ENCODE data around the gene PRR23E.

PRR23E gene

DNA sequence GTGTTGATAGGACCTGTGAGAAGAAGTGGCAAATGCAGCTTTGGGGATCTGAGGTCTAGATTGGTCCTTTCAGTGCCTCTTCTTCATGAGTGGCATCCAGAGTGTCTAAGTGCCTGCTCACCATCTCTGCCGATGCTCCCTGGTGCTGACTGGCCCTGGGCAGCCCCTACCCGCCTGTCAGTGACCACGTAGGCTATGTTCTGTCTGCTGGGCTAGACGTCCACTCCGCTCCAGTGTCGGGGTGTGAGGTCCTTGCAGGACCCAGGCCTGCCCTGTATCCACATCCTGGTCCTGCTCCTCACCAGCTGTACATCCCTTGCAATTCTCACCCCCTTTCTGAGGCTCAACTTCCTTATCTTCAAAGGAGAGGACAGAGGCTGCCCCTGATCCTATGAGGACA is 48.3 kb upstream of the PRR23E start:
- Histone ChIP-seq H3K27me3 (ENCODE audit: insufficient read depth, poor library complexity, severe bottlenecking) (no peaks in the 10 kb centered on the region), H3K27ac (replicated peaks) (no peak overlapping the region), H3K4me3 (replicated peaks; ENCODE audit: insufficient read depth, low read length) (no peak overlapping the region)
- TF ChIP-seq, protein P1, sequence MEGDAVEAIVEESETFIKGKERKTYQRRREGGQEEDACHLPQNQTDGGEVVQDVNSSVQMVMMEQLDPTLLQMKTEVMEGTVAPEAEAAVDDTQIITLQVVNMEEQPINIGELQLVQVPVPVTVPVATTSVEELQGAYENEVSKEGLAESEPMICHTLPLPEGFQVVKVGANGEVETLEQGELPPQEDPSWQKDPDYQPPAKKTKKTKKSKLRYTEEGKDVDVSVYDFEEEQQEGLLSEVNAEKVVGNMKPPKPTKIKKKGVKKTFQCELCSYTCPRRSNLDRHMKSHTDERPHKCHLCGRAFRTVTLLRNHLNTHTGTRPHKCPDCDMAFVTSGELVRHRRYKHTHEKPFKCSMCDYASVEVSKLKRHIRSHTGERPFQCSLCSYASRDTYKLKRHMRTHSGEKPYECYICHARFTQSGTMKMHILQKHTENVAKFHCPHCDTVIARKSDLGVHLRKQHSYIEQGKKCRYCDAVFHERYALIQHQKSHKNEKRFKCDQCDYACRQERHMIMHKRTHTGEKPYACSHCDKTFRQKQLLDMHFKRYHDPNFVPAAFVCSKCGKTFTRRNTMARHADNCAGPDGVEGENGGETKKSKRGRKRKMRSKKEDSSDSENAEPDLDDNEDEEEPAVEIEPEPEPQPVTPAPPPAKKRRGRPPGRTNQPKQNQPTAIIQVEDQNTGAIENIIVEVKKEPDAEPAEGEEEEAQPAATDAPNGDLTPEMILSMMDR (IDR thresholded peaks at IDR 0.05; ENCODE audit: insufficient read depth, low read length), result no peak
- TF ChIP-seq, protein P2, sequence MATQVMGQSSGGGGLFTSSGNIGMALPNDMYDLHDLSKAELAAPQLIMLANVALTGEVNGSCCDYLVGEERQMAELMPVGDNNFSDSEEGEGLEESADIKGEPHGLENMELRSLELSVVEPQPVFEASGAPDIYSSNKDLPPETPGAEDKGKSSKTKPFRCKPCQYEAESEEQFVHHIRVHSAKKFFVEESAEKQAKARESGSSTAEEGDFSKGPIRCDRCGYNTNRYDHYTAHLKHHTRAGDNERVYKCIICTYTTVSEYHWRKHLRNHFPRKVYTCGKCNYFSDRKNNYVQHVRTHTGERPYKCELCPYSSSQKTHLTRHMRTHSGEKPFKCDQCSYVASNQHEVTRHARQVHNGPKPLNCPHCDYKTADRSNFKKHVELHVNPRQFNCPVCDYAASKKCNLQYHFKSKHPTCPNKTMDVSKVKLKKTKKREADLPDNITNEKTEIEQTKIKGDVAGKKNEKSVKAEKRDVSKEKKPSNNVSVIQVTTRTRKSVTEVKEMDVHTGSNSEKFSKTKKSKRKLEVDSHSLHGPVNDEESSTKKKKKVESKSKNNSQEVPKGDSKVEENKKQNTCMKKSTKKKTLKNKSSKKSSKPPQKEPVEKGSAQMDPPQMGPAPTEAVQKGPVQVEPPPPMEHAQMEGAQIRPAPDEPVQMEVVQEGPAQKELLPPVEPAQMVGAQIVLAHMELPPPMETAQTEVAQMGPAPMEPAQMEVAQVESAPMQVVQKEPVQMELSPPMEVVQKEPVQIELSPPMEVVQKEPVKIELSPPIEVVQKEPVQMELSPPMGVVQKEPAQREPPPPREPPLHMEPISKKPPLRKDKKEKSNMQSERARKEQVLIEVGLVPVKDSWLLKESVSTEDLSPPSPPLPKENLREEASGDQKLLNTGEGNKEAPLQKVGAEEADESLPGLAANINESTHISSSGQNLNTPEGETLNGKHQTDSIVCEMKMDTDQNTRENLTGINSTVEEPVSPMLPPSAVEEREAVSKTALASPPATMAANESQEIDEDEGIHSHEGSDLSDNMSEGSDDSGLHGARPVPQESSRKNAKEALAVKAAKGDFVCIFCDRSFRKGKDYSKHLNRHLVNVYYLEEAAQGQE (IDR thresholded peaks at IDR 0.05; ENCODE audit: insufficient replicate concordance, low read depth), result no peak
- TF ChIP-seq POLR2AphosphoS5 (IDR thresholded peaks at IDR 0.05; ENCODE audit: low read depth), result no peak
- TF ChIP-seq GABPA (IDR thresholded peaks at IDR 0.05; ENCODE audit: low read depth), result no peak
- no peak for TF ChIP-seq SPI1 (IDR thresholded peaks at IDR 0.05; ENCODE audit: borderline replicate concordance, low read depth)
- no peak for DNase-seq (ENCODE audit: low read depth in 1 of 2, low spot score in 1 of 2)

DNA sequence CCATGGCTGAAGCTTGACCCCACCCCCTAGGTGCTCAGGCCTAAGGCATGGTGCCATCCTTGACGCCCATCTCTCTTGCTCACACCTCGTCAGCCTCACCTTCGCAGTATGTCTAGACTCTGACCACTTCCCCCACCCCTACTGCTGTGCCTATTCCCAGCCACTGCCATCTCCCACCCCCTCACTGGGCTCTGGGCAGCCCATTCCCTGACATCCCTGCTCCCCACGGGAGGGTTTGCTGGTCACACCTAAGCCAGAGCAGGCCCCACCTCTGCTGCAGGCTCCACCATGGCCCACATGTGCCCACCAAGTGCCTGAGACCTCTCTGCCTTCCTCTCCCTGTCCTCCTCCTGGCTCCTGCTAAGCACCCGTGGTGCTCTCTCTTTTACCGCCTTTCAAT is 47.7 kb upstream of the PRR23E start:
- no peak for DNase-seq (ENCODE audit: low read depth in 1 of 2, low spot score in 1 of 2)
- Histone ChIP-seq H3K27me3 (ENCODE audit: insufficient read depth, poor library complexity, severe bottlenecking) (no peaks in the 10 kb centered on the region), H3K27ac (replicated peaks) (no peak overlapping the region), H3K4me3 (replicated peaks; ENCODE audit: insufficient read depth, low read length) (no peak overlapping the region)
- TF ChIP-seq GABPA (IDR thresholded peaks at IDR 0.05; ENCODE audit: low read depth) (no peak), POLR2AphosphoS5 (IDR thresholded peaks at IDR 0.05; ENCODE audit: low read depth) (no peak), SPI1 (IDR thresholded peaks at IDR 0.05; ENCODE audit: borderline replicate concordance, low read depth) (no peak)
- TF ChIP-seq, protein P2 (IDR thresholded peaks at IDR 0.05; ENCODE audit: insufficient replicate concordance, low read depth), result no peak
- TF ChIP-seq, protein P1 (IDR thresholded peaks at IDR 0.05; ENCODE audit: insufficient read depth, low read length), result no peak

DNA sequence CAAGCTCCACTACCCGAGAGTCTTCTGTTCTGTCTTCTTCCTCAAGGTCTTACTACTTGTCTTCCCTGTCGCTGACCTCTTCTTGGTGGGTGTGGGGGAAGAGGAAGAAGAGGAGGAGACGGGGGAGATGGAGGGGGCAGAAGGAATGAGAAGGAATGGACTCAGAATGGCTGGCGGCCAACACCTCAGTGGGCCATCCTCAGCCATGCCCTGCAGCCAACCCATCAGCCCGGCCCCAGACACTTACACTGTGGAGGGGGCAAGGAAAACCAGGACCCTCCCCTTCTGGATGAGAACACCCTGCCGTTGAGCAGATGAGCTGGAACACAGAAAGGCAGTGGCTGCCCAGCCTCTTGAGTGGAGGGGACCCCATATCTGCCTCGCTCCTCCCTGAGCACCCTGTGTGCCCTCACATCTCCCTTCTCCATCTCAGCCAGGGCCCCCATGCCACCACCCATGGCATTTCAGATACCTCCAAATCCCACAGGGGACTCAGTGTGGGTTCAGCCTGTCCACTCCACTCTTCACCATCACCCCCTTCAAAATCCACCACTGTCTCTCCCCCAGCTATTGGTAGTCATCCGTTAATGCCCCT is 45.5 kb upstream of the PRR23E start:
- Histone ChIP-seq H3K27ac (replicated peaks) (no peak overlapping the region), H3K27me3 (ENCODE audit: insufficient read depth, poor library complexity, severe bottlenecking) (no peaks in the 10 kb centered on the region), H3K4me3 (replicated peaks; ENCODE audit: insufficient read depth, low read length) (no peak overlapping the region)
- TF ChIP-seq SPI1 (IDR thresholded peaks at IDR 0.05; ENCODE audit: borderline replicate concordance, low read depth), result no peak
- no peak for TF ChIP-seq GABPA (IDR thresholded peaks at IDR 0.05; ENCODE audit: low read depth)
- TF ChIP-seq, protein P2 (IDR thresholded peaks at IDR 0.05; ENCODE audit: insufficient replicate concordance, low read depth), result no peak
- TF ChIP-seq, protein P1 (IDR thresholded peaks at IDR 0.05; ENCODE audit: insufficient read depth, low read length), result no peak
- no peak for TF ChIP-seq POLR2AphosphoS5 (IDR thresholded peaks at IDR 0.05; ENCODE audit: low read depth)
- DNase-seq (ENCODE audit: low read depth in 1 of 2, low spot score in 1 of 2), result no peak
